C1 segment of cervical spinal cord (tissue), 14 donors: ENCODE data around the gene BTBD9.

ENCODE experiments used
- DNase-seq, 14 donors: peaks; one replicate each; lab custom pipeline; 2025; lab: John Stamatoyannopoulos, UW

BTBD9 gene

GRCh38 chr6:38163186-38164130, 476.3 kb downstream of the BTBD9 start:
- no peak for DNase-seq

DNA sequence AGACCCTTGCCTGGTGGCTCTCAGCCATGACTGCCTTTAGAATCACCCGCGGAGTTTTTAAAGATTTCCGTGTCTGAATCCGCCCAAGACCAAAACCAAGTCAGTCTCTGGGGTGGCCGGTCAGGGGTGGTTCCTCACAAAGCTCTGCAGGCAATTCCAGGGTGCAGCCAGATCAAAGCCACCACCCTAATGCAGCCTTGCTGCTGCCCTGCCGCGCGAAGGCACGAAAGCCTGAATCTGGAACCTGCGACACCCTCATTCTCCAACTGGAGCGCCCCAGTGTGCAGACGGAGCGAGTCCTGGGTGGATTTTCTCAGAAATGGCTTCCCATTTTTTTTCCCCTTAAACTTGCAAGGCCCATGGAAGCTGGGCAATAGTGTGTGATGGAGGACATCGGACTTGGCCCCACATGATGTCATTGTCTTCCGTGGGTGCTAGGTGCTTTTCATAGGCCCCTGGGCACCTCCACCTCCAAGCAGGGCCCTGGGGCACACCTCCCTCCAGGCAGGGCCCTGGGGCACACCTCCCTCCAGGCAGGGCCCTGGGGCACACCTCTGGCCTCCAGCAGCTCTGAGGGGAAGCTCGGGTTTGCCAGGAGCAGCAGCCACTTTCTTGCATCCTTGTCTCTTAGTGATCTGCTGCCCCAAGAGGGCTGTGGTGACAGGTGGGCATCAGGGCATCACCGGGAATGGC, 477.1 kb downstream of the BTBD9 start:
- no peak for DNase-seq

- DNase-seq, result no peak
Observed at GRCh38 chr6:38161754-38162492, 477.8 kb downstream of the BTBD9 start.

GRCh38 chr6:38161331-38161730, 478.4 kb downstream of the BTBD9 start:
- no peak for DNase-seq

DNA sequence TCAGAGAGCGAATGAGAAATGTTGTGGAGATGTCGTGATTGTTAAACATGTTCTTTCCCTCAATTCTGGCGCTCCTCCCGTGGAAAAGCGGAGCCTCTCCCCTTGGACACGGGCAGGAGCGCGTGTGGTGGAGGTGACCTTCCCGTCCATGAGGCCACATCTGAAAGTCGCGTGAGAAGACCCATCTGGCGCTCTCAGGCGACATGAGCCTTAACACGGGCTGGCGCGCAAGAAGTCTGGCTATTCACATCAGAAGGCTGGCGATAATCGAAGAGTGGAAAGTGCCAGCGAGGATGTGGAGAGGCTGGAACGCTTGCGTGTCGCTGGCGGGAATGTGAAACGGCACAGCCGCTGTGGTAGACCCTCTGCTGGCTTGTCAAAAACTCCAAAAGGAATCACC, 478.9 kb downstream of the BTBD9 start:
- no peak for DNase-seq

- DNase-seq, result no peak
Observed at GRCh38 chr6:38159596-38159995, 480.1 kb downstream of the BTBD9 start.

GRCh38 chr6:38158762-38159350, 480.9 kb downstream of the BTBD9 start:
- no peak for DNase-seq

GRCh38 chr6:38157905-38158304, 481.8 kb downstream of the BTBD9 start:
- no peak for DNase-seq

GRCh38 chr6:38156818-38157565, 482.7 kb downstream of the BTBD9 start:
- DNase-seq, result no peak

- no peak for DNase-seq
Observed at GRCh38 chr6:38155621-38156204, 484.0 kb downstream of the BTBD9 start.

- DNase-seq, result no peak
Observed at GRCh38 chr6:38155144-38155543, 484.6 kb downstream of the BTBD9 start.

GRCh38 chr6:38154731-38155130, 485.0 kb downstream of the BTBD9 start:
- no peak for DNase-seq

- no peak for DNase-seq
Observed at GRCh38 chr6:38153798-38154345, 485.9 kb downstream of the BTBD9 start.

DNA sequence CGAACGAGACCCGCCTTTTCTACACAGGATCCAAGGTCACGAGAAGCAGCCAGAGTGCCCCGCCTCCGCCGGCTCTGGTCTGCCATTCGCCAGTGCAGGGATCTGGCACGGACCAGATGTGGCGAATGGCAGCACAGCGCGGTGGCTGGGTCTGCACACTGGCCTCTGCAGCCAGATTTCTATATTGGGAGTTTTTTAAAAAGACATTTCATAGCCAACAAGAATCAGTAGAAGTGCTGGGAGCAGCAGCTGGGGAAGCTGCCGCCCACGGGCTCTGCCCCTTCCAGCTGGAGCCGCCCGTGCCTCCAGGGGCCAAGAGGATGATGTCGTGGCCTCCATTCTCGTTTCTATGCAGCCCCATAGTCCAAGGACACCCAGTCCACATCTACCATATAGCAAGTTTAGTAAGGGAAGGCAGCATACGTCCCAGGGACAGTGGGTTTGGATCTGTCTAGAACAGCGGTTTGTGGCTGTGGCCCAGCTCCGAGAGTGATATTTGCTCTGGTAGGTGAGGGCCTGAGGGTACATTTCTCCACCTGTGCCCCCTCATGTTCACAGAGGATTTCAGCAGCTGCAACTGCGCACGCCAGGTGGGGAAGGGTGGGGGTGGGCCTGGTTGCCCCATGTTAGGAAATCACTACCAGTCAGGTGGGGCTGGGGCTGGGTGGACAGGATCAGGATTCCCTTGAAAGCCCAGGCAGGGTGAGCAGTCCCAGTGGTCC, 486.5 kb downstream of the BTBD9 start:
- DNase-seq, result no peak

DNA sequence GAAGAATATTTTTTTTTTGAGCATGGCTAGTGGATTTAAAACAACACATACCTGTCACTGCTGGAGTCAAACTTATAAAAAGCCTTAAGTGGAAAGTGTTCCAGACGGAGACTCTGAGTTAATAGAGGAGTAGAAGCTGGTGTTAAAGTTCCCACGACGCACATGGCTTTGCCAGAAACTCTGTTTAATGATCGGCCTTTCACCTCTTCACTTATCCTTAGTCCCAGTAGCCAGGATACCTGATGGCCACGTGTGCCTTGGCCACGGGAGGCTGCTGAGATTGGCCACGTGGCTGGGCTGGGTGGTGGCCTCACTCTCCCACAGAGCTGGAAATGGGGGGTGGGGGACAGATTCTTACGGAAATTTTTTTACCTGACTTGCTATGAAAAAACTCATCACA, 487.1 kb downstream of the BTBD9 start:
- no peak for DNase-seq

GRCh38 chr6:38151580-38152500, 487.9 kb downstream of the BTBD9 start:
- DNase-seq, result no peak

- DNase-seq, result no peak
Observed at GRCh38 chr6:38150681-38151296, 488.9 kb downstream of the BTBD9 start.

DNA sequence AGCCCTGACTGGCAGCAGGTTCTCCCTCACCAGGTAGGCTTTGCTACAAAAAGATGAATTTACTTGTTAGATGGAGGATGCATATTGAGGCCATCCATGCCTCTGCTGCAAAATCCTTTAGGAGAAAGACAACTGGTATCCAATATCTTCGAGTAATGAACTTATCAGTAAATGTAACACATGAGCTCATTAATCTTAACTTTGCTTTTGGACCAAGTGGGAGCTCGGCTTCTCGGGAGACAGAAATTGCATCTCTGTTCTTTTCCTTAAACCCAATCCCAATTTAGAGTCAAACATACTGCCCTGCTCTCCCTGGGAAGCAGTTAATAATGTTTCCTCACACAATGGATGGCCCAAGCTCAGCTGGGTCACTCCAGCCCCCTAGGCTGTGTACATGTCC, 489.7 kb downstream of the BTBD9 start:
- no peak for DNase-seq
